Nephron progenitor cell (in vitro differentiated cells): Measurements from ENCODE around the gene RFPL4A.
"Not testable (repeated sequence)": the region's sequence is repeated elsewhere in the genome, so short reads cannot be mapped to it uniquely, and the experiment has no call there.

Experiments used
- DNase-seq: peaks from one replicate; pipeline ENCODE4 v3.0.0; 2021
- H3K27ac Mint-ChIP-seq: 2 replicates; pipeline ENCODE4 v1.8.0; 2021; ENCODE audit warnings: mild to moderate bottlenecking, moderate library complexity, mixed read lengths
- H3K27me3 Mint-ChIP-seq: 2 replicates; pipeline ENCODE4 v1.8.0; 2021; ENCODE audit warnings: mild to moderate bottlenecking, low read depth, mixed read lengths; ENCODE audit not compliant: poor library complexity
- H3K36me3 Mint-ChIP-seq: 2 replicates; pipeline ENCODE4 v1.8.0; 2021; ENCODE audit warnings: low read depth, mixed read lengths
- H3K4me1 Mint-ChIP-seq: 2 replicates; pipeline ENCODE4 v1.8.0; 2021; ENCODE audit warnings: mixed read lengths
- H3K4me3 Mint-ChIP-seq: 2 replicates; pipeline ENCODE4 v1.8.0; 2021; ENCODE audit warnings: mild to moderate bottlenecking, moderate library complexity, mixed read lengths
- H3K9me3 Mint-ChIP-seq: 2 replicates; pipeline ENCODE4 v1.8.0; 2021; ENCODE audit warnings: mild to moderate bottlenecking, moderate library complexity, mixed read lengths
- CTCF ChIP-seq: fragments of 200-600 bp; sonication (generic); IDR thresholded peaks from 2 replicates; pipeline ENCODE4 v1.5.0; 2021; ENCODE audit warnings: antibody characterized with exemption

Gene RFPL4A

DNA sequence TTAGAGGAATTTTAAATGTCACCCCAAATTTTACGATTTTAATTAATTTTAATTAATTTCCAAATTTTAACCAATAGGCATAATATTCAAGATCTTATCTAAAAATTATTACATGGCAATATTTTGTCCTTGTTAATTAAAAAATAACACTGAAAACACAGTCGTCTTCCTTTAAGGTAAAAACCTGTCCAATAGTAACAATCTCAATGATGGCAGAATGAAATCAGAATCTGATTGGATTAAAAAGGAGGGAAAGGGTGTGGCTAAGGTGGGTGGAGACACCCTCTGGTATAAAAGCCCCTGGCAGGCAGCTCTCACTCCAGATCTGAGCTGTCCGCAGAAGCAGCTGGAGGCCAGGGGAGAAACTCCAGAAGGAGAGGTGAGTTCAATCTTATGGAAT is at the start of gene RFPL4A:
TSS of gene RFPL4A (plus strand) at position 301 of the 400 bp plus-strand sequence. CDS start 2,704 bp downstream, outside the sequence.
- peaks cover 72% of the 10 kb centered on the region for H3K9me3 Mint-ChIP-seq
- H3K4me1 Mint-ChIP-seq, H3K4me3 Mint-ChIP-seq, H3K27me3 Mint-ChIP-seq, DNase-seq, H3K36me3 Mint-ChIP-seq, H3K27ac Mint-ChIP-seq: not testable (repeated sequence)

DNA sequence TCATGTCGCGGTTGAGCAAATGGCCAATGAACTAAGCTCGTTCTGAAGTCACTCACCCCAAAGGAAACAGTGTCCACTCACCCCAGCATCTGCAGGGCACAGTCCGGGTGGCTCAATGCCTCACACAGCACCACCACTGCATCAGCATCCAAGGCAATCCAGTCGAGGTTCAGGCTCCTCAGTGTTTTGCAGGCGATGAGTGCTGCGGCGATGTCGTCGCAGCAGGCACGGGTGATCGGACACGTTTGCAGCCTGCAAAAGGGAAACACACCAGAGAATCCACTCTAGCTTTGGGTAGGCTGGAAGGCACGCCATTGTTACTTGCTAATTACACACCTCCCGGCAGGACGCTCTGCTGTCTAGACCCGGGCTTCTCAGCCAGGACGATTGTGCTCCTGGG is 47.2 kb upstream of the RFPL4A start:
- H3K36me3 Mint-ChIP-seq = peaks cover 4% of the 10 kb centered on the region
- no peak for DNase-seq
- H3K9me3 Mint-ChIP-seq = peaks cover 82% of the 10 kb centered on the region
- H3K27ac Mint-ChIP-seq = no peak overlapping the region
- H3K4me1 Mint-ChIP-seq = no peaks in the 10 kb centered on the region
- peaks cover 11% of the 10 kb centered on the region for H3K27me3 Mint-ChIP-seq
- H3K4me3 Mint-ChIP-seq = no peak overlapping the region
- TF ChIP-seq CTCF = no peak

GRCh38 chr19:55712804-55713631 is 45.9 kb upstream of the RFPL4A start:
- no peak for DNase-seq
- no peaks in the 10 kb centered on the region for H3K4me1 Mint-ChIP-seq
- no peak for TF ChIP-seq CTCF
- peaks cover 88% of the 10 kb centered on the region for H3K9me3 Mint-ChIP-seq
- no peak overlapping the region for H3K4me3 Mint-ChIP-seq
- H3K36me3 Mint-ChIP-seq = peaks cover 4% of the 10 kb centered on the region
- H3K27ac Mint-ChIP-seq = no peak overlapping the region
- H3K27me3 Mint-ChIP-seq = peaks cover 11% of the 10 kb centered on the region

DNA sequence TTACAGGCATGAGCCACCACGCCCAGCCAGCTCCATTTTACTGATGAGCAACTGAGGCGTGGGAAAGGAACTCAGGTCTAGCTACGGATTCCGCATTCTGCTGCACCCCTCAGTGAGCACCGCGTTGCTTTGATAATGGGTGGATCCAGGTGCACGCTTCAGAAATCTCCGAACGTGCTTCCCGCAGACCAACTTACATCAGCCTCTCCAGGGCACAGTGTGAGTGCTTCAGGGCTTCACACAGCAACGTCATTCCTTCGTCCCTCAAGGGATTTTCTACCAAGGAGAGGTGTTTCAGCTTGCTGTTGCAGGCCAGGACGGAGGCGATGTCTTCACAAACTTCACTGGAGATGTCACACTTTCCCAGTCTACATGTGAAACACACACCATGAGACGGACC is 42.4 kb upstream of the RFPL4A start:
- H3K36me3 Mint-ChIP-seq = peaks cover 4% of the 10 kb centered on the region
- H3K27me3 Mint-ChIP-seq = no peaks in the 10 kb centered on the region
- no peak overlapping the region for H3K27ac Mint-ChIP-seq
- no peaks in the 10 kb centered on the region for H3K4me1 Mint-ChIP-seq
- TF ChIP-seq CTCF = no peak
- DNase-seq = no peak
- no peak overlapping the region for H3K4me3 Mint-ChIP-seq
- H3K9me3 Mint-ChIP-seq = peaks cover 88% of the 10 kb centered on the region

DNA sequence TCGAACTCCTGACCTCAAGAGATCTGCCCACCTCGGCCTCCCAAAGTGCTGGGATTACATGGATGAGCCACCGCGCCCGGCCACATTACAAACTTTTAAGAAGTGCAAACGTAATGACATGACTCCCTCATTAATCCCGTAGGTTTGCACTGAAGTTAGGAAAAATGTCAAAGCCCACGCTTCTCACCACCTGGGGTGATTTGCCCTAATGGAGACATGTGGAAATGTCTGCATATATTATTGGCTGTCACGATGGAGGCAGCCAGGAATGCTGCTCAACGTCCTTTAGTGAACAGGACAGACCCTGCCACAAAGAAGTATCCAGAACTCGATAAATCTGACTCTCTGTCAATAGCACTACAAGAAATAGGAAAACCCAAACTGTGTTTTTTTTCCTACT is 41.6 kb upstream of the RFPL4A start:
- Mint-ChIP-seq H3K4me1 (no peaks in the 10 kb centered on the region), H3K4me3 (no peak overlapping the region), H3K9me3 (peaks cover 88% of the 10 kb centered on the region), H3K27ac (no peak overlapping the region), H3K36me3 (peaks cover 4% of the 10 kb centered on the region), H3K27me3 (no peaks in the 10 kb centered on the region)
- DNase-seq = no peak
- TF ChIP-seq CTCF = no peak

DNA sequence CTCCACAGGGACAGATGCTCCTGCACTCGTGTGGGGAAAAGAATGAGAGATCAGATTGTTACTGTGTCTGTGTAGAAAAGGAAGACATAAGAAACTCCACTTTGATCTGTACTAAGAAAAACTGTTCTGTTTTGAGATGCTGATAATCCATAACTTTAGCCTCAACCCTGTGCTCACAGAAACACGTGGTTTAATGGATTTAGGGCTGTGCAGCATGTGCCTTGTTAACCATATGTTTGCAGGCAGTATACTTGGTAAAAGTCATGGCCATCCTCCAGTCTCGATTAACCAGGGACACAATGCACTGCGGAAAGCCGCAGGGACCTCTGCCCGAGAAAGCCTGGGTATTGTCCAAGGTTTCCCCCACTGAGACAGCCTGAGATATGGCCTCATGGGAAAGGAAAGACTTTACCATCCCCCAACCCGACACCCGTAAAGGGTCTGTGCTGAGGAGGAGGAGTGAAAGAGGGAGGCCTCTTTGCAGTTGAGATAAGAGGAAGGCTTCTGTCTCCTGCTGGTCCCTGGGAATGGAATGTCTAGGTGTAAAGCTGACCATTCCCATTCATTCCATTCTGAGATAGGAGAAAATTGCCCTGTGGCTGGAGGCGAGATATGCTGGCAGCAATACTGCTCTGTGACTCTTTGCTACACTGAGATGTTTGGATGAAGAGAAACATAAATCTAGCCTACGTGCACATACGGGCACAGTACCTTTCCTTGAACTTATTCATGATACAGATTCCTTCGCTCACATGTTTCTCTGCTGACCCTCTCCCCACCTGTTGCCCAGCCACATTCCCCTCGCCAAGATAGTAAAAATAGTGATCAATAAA is 40.8 kb upstream of the RFPL4A start:
- H3K4me1 Mint-ChIP-seq, H3K4me3 Mint-ChIP-seq, H3K27ac Mint-ChIP-seq, DNase-seq, H3K27me3 Mint-ChIP-seq, H3K36me3 Mint-ChIP-seq: not testable (repeated sequence)
- peaks cover 89% of the 10 kb centered on the region for H3K9me3 Mint-ChIP-seq
